Spleen (tissue), 7 donors: ENCODE measurements around the gene XPC.

ENCODE experiments used
- CTCF ChIP-seq, 11 experiments: fragments of 200-600 bp in 7 of 11; fragments of 450-650 bp in 4 of 11; sonication (generic) in 4 of 11; IDR thresholded peaks in 8 of 11; conservative IDR thresholded peaks in 3 of 11; 1 replicate in 7 of 11; 2 replicates in 4 of 11; pipeline versions ENCODE4 v1.4.0 to v1.8.0; 2016 to 2021; ENCODE audit warnings: antibody characterized with exemption in 11 of 11, inconsistent platforms in 4 of 11, mild to moderate bottlenecking in 1 of 11
- POLR2A ChIP-seq, 3 donors: fragments of 450-650 bp; IDR thresholded peaks; one replicate each; pipeline ENCODE4 v1.5.1; 2017; ENCODE audit warnings: antibody characterized with exemption in 3 of 3, mild to moderate bottlenecking in 1 of 3
- donor health status: DM: no; HTN: no; CAD: no; lungs with moderate emphysema.
- donor health status: DM: no; HTN: no; CAD: no.
- donor health status: DM: no; HTN: no; CAD: no.

- no peak for TF ChIP-seq CTCF (IDR thresholded peaks at IDR 0.05 in 8 of 11, conservative IDR thresholded peaks at IDR 0.05 in 3 of 11)
- TF ChIP-seq POLR2A (IDR thresholded peaks at IDR 0.05) = no peak
Observed at GRCh38 chr3:14152233-14152962, 26.0 kb downstream of the XPC start.
